Ureter (tissue), 1 donor: ENCODE measurements around the gene HDAC1. TPM values are rescaled to one million over a fixed set of nuclear protein-coding genes. Genes with fewer than 3 reads are reported as not detected.

Experiments
- DNase-seq: peaks from one replicate; pipeline ENCODE4 v3.0.0-alpha.2; 2020; ENCODE audit warnings: low spot score
- total RNA-seq: library from RNA; stranded (reverse); gene quantifications from one replicate; pipeline ENCODE4 v1.2.4, GENCODE V29; 2023
- donor health status: DM: yes; HTN: yes; CAD: no.

Gene HDAC1
- total RNA-seq, 1 donor from 2014 or later, result 113 TPM

DNA sequence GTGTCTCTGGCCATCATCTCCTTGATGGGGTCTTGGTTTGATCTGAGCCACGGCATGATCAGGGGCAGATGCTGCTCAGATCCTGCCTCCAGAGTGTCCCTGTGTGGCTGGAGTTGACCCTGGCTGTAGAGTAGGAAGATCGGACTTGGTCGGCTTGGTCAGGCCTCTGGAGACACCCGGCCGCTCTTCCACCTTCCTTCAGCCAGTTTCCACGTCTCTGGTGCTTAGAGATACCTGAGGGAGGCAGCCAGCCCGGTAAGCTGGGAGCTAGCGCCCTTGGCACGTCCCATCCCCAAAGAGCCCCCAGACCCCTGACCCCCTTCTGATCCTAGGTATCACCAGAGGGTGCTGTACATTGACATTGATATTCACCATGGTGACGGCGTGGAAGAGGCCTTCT, 35.3 kb downstream of the HDAC1 start:
- DNase-seq, result no peak

GRCh38 chr1:32329931-32330466, 38.1 kb downstream of the HDAC1 start:
- no peak for DNase-seq

DNA sequence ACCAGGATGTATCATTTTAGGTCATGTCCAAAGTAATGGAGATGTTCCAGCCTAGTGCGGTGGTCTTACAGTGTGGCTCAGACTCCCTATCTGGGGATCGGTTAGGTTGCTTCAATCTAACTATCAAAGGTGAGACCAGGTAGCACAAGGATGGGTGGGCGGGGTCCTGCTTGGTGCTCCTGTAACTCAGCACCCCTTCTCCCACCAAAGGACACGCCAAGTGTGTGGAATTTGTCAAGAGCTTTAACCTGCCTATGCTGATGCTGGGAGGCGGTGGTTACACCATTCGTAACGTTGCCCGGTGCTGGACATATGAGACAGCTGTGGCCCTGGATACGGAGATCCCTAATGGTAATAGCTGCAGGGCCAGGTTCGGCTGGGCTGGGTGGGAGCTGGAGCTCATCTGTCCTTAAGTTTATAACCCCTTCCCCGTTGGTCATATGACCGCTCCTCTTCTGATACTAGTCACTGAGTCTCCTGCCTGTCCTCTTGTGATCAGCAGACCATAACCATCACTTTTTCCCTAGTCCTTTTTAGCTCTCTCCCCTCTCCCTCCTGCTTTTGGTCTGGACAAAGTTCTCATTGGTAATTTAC, 38.8 kb downstream of the HDAC1 start:
- no peak for DNase-seq

DNA sequence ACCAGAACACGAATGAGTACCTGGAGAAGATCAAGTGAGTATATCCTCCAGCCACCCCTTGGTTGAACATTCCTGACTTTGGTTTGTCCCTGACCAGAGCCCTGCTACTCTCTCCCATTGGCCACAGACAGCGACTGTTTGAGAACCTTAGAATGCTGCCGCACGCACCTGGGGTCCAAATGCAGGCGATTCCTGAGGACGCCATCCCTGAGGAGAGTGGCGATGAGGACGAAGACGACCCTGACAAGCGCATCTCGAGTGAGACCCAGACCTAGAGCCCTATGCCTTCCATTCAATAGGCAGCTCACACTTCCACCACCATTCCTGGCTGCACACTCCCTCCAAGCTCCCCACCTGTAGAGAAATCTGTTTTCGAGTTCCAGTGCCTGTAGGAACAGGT, 39.7 kb downstream of the HDAC1 start:
- DNase-seq, result no peak

- no peak for DNase-seq
Observed at GRCh38 chr1:32332290-32333079, 40.6 kb downstream of the HDAC1 start.

DNA sequence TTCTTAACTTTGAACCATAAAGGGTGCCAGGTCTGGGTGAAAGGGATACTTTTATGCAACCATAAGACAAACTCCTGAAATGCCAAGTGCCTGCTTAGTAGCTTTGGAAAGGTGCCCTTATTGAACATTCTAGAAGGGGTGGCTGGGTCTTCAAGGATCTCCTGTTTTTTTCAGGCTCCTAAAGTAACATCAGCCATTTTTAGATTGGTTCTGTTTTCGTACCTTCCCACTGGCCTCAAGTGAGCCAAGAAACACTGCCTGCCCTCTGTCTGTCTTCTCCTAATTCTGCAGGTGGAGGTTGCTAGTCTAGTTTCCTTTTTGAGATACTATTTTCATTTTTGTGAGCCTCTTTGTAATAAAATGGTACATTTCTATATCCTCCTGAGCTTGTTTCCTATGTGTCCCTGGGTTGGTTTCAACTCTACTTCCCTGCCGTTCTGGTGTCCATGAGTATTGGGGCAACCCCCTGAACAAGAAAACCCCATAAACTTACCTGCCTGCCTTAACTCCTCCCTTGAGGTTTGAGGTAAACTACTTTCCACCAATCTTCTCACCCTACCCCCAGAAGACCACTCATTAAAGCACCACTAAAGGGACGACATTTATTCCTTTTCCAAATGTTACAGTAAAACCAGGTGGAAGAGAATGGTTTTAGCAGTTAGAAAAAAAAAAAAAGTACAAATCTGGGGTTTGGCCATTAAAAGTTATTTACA, 41.5 kb downstream of the HDAC1 start:
- no peak for DNase-seq

DNA sequence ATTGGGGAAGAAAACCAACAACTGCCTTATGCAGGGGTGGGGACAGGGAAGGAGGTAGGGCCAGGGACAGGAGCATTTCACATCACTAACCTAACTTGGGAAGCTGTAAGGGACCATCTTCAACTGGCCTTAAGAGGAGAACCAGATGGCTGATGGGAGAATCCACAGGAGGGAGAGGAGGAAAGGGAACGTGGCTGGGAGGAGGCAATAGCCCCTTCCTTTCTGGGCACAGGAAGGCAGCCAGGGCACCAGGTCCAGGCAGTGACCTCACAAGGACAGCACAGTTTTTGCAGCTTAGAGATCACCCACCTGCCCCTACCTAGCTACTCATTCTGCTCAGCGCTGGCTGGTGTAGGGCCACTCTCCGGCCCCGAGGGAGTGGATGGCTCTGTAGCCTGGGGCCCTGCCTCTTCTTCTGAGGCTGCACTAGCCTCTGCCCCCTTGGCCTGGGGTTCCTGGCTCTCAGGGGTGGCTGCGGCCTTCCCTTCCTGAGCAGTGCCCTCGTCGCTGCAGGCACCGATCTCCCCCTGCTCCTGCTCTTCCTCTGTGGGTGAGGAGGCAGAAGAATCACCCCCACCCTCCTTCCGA, 42.5 kb downstream of the HDAC1 start:
- DNase-seq, result no peak

DNA sequence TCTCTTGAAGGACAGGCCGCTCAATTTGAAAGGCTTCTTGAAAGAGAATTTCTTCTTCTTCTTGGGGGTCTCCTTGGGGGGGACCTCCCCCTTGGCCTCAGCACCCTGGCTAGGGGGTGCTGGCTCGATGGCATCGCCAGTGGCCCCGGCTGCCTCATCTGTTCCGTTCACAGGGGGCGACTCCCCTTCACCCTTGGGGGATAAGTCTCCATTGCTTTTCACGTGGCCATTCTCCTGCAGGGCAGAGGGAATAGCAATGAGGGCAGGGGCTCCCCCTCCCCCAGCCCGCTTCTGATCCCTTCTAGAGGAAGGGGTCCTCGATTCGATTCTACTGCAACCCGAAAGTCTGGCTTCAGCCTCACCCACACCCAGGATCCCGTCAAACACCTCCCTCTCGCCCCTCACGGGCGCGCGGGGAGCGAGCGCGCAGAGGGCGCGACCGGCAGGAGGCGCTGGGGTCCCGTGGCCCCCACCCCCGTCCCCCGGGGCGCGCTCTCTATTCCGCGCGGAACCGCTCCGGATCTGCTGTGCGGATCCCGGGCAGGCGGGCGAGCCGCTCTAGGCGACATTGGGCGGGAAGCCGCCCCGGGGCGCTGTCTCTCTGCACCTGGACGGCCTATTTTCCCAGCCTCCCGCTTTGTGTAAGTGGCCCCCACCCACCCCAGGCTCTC, 43.1 kb downstream of the HDAC1 start:
- no peak for DNase-seq

DNA sequence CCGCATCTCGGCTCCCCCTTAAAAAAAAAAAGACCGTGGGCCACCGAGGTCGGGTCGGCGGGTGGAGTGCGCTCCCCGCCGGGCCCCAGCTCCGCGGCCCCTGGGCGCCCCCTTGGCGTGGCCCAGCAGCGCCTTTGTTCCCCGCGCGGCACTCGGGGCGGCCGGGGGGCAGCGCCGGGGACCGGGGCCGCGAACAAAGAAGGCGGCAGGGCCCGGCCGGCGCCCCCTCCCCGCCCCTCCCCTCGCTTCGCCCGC, 43.6 kb downstream of the HDAC1 start:
- DNase-seq, result no peak

DNA sequence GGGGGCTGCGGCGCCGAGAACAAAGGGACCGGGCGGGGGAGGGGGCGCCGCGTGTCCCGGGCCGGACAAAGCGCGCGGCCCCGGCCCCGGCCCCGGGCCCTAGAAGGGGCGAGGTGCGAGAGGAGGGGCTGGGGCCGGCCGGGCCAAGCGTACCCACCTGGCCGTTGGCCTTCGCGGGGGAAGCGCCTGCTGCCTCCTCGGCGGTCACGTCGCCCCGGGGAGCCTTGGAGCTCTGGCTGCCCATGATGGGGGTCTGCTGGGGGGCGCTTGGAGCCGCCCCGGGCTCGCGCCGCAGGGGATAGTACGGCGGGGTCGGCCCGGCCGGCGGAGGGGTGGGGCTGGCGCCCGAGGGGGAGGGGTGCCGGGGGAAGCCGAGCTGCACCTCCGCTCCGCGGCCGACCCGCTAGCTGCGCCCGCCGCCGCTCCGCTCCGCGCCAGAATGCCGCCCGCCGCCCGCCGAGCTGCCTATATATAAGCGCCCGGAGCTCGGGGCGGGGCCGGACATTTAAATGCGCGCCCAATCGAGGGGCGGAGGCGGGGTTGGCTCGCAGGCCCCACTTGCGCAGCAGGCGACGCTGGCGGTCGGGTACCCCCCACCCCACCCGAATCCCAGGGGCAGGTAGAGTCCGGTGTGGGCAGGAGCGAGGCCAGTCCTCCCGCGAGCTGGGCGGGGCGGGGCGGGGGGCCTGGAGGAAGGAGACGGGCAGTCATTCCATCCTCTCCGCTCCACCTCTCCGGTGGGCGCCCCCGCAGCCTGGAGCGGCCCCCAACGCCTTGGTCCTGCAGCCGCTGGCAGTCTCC, 44.1 kb downstream of the HDAC1 start, which contains the start of gene MARCKSL1:
MARCKSL1 (minus strand) TSS at position 444 of the 801 bp plus-strand sequence; CDS start at position 244, 200 bp downstream.
- DNase-seq, result peak; percentile 83

GRCh38 chr1:32336591-32336932, 44.7 kb downstream of the HDAC1 start:
- DNase-seq, result no peak

- DNase-seq, result no peak
Observed at GRCh38 chr1:32336963-32337675, 45.2 kb downstream of the HDAC1 start.

- DNase-seq, result no peak
Observed at GRCh38 chr1:32337855-32338636, 46.2 kb downstream of the HDAC1 start.

DNA sequence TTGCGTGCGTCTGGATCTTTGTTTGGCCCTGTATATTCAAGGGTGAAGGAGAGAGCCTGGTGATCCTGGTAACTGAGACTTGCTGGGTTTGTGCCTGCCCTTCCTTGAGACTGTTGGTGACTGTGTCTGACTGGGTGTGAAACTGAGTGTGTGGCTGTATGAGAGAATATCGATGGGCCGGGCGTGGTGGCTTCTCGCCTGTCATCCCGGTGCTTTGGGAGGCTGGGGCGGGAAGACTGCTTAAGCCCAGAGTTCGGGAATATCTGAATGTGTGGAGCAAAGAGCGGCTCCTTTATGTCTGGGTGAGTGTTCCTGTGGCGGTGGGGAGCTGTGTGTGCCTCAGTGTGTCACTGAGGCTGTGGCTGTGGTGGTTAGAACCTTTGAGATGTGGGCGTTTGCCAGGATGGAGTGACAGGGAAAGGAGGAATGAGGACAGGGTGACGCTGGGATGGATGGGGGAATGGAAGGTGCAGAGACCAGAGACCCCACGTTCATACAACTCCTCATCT, 46.8 kb downstream of the HDAC1 start:
- DNase-seq, result no peak

- DNase-seq, result no peak
Observed at GRCh38 chr1:32339363-32339978, 47.6 kb downstream of the HDAC1 start.

DNA sequence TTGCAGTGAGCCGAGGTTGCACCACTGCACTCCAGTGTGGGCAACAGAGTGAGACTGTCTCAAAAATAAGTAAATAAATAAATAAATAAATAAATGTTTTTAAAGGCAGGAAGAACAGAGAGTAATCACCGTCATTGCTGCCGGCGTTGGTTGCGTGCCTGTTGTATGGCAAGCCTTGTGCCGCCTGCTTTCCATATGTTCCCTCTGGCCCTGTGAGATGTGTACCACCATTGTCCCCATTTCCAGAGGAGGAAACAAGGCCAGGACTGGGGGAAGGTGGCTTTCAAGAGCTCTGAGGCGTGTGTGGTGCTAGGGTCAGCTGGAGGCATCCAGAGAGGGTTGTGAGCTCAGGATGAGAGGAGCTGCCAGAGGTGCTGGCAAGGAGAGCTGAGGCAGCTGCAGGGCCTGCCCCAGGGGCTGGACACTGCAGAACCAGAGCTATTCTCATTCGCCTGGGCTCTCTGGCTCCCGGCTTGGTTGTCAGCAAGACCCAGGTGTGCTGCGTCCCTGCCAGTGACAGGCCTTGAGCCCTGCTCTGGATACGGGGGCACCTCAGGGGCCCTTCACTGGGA, 49.4 kb downstream of the HDAC1 start:
- DNase-seq, result no peak

- no peak for DNase-seq
Observed at GRCh38 chr1:32341971-32342370, 50.1 kb downstream of the HDAC1 start.

DNA sequence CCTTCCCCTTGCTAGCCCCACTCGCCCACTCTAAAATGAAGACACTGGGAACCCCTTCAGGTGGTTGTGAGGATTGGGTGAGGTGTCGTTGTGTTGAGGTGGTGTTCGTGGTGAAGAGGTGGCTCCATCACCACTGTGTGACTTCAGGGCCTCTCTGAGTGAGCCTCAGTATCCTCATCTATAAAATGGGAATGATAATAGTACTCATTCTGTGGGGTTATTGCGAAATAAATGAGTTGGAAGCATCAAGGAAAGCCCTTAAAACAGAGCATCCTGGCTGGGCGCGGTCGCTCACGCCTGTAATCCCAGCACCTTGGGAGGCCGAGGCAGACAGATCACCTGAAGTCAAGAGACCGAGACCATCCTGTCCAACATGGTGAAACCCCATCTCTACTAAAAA, 50.8 kb downstream of the HDAC1 start:
- DNase-seq, result no peak
